ENCODE results near the gene GLO1. TPM values are rescaled to one million over a fixed set of nuclear protein-coding genes. Genes with fewer than 3 reads are reported as not detected.

The GLO1 gene
- total RNA-seq, 1 experiment from 2014 or later = 188 TPM

- Histone ChIP-seq H2BK15ac (ENCODE audit: low read depth, low read length) (no peak overlapping the region), H2AFZ (ENCODE audit: low read length) (no peak overlapping the region), H3K9ac (ENCODE audit: extremely low read depth, insufficient read length, low read length) (no peak overlapping the region), H4K8ac (replicated peaks; ENCODE audit: insufficient read length, low read depth, low read length) (no peak overlapping the region), H2BK12ac (ENCODE audit: insufficient read length, low read depth, low read length) (no peak overlapping the region), H3K9me3 (ENCODE audit: control insufficient read depth, low read depth, low read length) (no peaks in the 10 kb centered on the region), H2AK5ac (ENCODE audit: insufficient read length, low read length) (no peak overlapping the region), H3K27me3 (ENCODE audit: insufficient read depth, low read length) (no peaks in the 10 kb centered on the region), H2BK120ac (ENCODE audit: low read depth, low read length, poor library complexity, severe bottlenecking) (no peak overlapping the region), H4K20me1 (ENCODE audit: control insufficient read depth, insufficient read depth, insufficient read length) (no peaks in the 10 kb centered on the region), H3K23me2 (ENCODE audit: insufficient read length, low read depth, low read length, poor library complexity, severe bottlenecking) (no peaks in the 10 kb centered on the region), H3K4me1 (ENCODE audit: insufficient read depth, low read length) (no peaks in the 10 kb centered on the region), H3K14ac (ENCODE audit: insufficient read depth, low read length) (no peak overlapping the region), H2BK5ac (ENCODE audit: insufficient read length, low read length) (no peak overlapping the region), H3K18ac (ENCODE audit: insufficient read length, low read depth, low read length) (no peak overlapping the region), H4K91ac (ENCODE audit: insufficient read length, low read depth, low read length) (no peak overlapping the region), H3K56ac (ENCODE audit: insufficient read length, low read depth, low read length) (no peak overlapping the region), H2BK20ac (ENCODE audit: low read depth, low read length, poor library complexity, severe bottlenecking) (no peak overlapping the region), H3K4me2 (ENCODE audit: insufficient read depth, insufficient read length, low read length) (no peak overlapping the region), H3K27ac (ENCODE audit: insufficient read length, low read depth, low read length) (no peak overlapping the region), H4K5ac (ENCODE audit: insufficient read length, low read depth, low read length) (no peak overlapping the region), H3K79me1 (ENCODE audit: insufficient read depth, low read depth, low read length, poor library complexity, severe bottlenecking) (no peaks in the 10 kb centered on the region), H3K4ac (ENCODE audit: low read depth, low read length) (no peak overlapping the region), H3K23ac (ENCODE audit: insufficient read length, low read depth, low read length) (no peak overlapping the region), H3T11ph (ENCODE audit: low read length) (no peak overlapping the region), H3K79me2 (ENCODE audit: insufficient read depth, low read length) (no peaks in the 10 kb centered on the region)
- peaks cover 0 to 4% (median 2%) of the 10 kb centered on the region in 3 experiments; a peak in 2 of 7 replicates for H3K36me3 Mint-ChIP-seq (ENCODE audit: insufficient read depth in 1 of 3, low read depth in 3 of 3)
- H3K27me3 Mint-ChIP-seq (ENCODE audit: low read depth) = no peaks in the 10 kb centered on the region
- no peak overlapping the region for H3K4me3 Mint-ChIP-seq
- no CpG with 5 or more reads among the region's 5 CpGs for WGBS (ENCODE audit: extremely low coverage, insufficient read length, low lambda C conversion rate)
- no peak for DNase-seq
- H3K9me3 Mint-ChIP-seq = peaks cover 0 to 4% of the 10 kb centered on the region in 2 experiments; a peak in 1 of 5 replicates
- no peak overlapping the region for H3K27ac Mint-ChIP-seq
- peaks cover 0 to 6% of the 10 kb centered on the region in 2 experiments; a peak in 2 of 4 replicates for H3K4me1 Mint-ChIP-seq
- TF ChIP-seq CTCF (conservative IDR thresholded peaks at IDR 0.05) = no peak
Measured at GRCh38 chr6:38650207-38650752, 52.7 kb downstream of the GLO1 start.
